PFSK-1 (cell line): ENCODE data around the gene AFF2.

Source experiments
- FOXP2 ChIP-seq: optimal IDR thresholded peaks from 2 replicates; pipeline ENCODE3; 2011; ENCODE audit warnings: borderline replicate concordance, control low read depth, inconsistent platforms; ENCODE audit not compliant: insufficient read depth; ENCODE audit errors: extremely low read length, extremely low read depth
- POLR2AphosphoS5 ChIP-seq: IDR thresholded peaks from 2 replicates; pipeline ENCODE4 v1.6.1; 2012; ENCODE audit warnings: low read depth, mild to moderate bottlenecking, control low read depth, low read length, moderate library complexity
- REST ChIP-seq, 2 experiments: IDR thresholded peaks; 2 replicates each; pipeline versions ENCODE4 v1.6.1 to v1.8.0; 2011 to 2012; ENCODE audit warnings: low read depth in 2 of 2, low read length in 2 of 2, control low read depth in 1 of 2, inconsistent platforms in 1 of 2, mild to moderate bottlenecking in 1 of 2, moderate library complexity in 1 of 2; ENCODE audit not compliant: insufficient read depth in 1 of 2
- SIN3A ChIP-seq: IDR thresholded peaks from 2 replicates; pipeline ENCODE4 v1.6.1; 2012; ENCODE audit warnings: mild to moderate bottlenecking, low read length, moderate library complexity, borderline replicate concordance; ENCODE audit not compliant: insufficient read depth

GRCh38 chrX:148942754-148943153, 442.3 kb downstream of the AFF2 start:
- TF ChIP-seq POLR2AphosphoS5, result no peak
- no peak for TF ChIP-seq FOXP2
- TF ChIP-seq REST (IDR thresholded peaks at IDR 0.05; ENCODE audit: insufficient read depth in 1 of 2, low read depth in 2 of 2, low read length in 2 of 2), result no peak
- TF ChIP-seq SIN3A, result no peak
